Endothelial cell (in vitro differentiated cells): Measurements from ENCODE around the gene C1QTNF9. TPM values are rescaled to one million over a fixed set of nuclear protein-coding genes. Genes with fewer than 3 reads are reported as not detected.

Experiments used
- DNase-seq: peaks from one replicate; pipeline ENCODE4 v3.0.0; 2021; ENCODE audit warnings: low spot score
- H3K27ac Mint-ChIP-seq: one replicate; pipeline ENCODE4 v1.8.0; 2021; ENCODE audit warnings: mixed read lengths, inconsistent platforms; ENCODE audit not compliant: unreplicated experiment
- H3K27me3 Mint-ChIP-seq: one replicate; pipeline ENCODE4 v1.8.0; 2021; ENCODE audit warnings: mild to moderate bottlenecking, moderate library complexity, mixed read lengths, inconsistent platforms; ENCODE audit not compliant: unreplicated experiment
- H3K36me3 Mint-ChIP-seq: one replicate; pipeline ENCODE4 v1.8.0; 2021; ENCODE audit warnings: mild to moderate bottlenecking, low read depth, mixed read lengths, inconsistent platforms; ENCODE audit not compliant: unreplicated experiment
- H3K4me1 Mint-ChIP-seq: one replicate; pipeline ENCODE4 v1.8.0; 2021; ENCODE audit warnings: mild to moderate bottlenecking, mixed read lengths, inconsistent platforms; ENCODE audit not compliant: unreplicated experiment
- H3K4me3 Mint-ChIP-seq: one replicate; pipeline ENCODE4 v1.8.0; 2021; ENCODE audit warnings: mild to moderate bottlenecking, mixed read lengths, inconsistent platforms; ENCODE audit not compliant: unreplicated experiment
- H3K9me3 Mint-ChIP-seq: one replicate; pipeline ENCODE4 v1.8.0; 2021; ENCODE audit warnings: mixed read lengths, inconsistent platforms; ENCODE audit not compliant: unreplicated experiment
- total RNA-seq: library from RNA; stranded (reverse); fragmentation: NEBNext Ultra II Directional; extraction: Animal tissue kit (Norgen Biotek cat#: 25700); gene quantifications from one replicate; pipeline ENCODE4 v1.2.1, GENCODE V29; 2021; ENCODE audit not compliant: unreplicated experiment
- TF ChIP-seq, protein P1 (sequence below): fragments of 200-600 bp; sonication (generic); IDR thresholded peaks from one replicate; pipeline ENCODE4 v1.5.0; 2021; ENCODE audit warnings: antibody characterized with exemption; ENCODE audit not compliant: unreplicated experiment

The C1QTNF9 gene
- total RNA-seq, 1 donor from 2014 or later, result not detected

GRCh38 chr13:24299488-24300114 lies 9.8 kb upstream of the C1QTNF9 start:
- Mint-ChIP-seq H3K27me3 (peaks cover 7% of the 10 kb centered on the region), H3K36me3 (peaks cover 14% of the 10 kb centered on the region), H3K27ac (no peak overlapping the region), H3K4me3 (no peak overlapping the region), H3K4me1 (no peaks in the 10 kb centered on the region), H3K9me3 (no peaks in the 10 kb centered on the region)
- DNase-seq, result no peak
- TF ChIP-seq, protein P1, sequence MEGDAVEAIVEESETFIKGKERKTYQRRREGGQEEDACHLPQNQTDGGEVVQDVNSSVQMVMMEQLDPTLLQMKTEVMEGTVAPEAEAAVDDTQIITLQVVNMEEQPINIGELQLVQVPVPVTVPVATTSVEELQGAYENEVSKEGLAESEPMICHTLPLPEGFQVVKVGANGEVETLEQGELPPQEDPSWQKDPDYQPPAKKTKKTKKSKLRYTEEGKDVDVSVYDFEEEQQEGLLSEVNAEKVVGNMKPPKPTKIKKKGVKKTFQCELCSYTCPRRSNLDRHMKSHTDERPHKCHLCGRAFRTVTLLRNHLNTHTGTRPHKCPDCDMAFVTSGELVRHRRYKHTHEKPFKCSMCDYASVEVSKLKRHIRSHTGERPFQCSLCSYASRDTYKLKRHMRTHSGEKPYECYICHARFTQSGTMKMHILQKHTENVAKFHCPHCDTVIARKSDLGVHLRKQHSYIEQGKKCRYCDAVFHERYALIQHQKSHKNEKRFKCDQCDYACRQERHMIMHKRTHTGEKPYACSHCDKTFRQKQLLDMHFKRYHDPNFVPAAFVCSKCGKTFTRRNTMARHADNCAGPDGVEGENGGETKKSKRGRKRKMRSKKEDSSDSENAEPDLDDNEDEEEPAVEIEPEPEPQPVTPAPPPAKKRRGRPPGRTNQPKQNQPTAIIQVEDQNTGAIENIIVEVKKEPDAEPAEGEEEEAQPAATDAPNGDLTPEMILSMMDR, result no peak

DNA sequence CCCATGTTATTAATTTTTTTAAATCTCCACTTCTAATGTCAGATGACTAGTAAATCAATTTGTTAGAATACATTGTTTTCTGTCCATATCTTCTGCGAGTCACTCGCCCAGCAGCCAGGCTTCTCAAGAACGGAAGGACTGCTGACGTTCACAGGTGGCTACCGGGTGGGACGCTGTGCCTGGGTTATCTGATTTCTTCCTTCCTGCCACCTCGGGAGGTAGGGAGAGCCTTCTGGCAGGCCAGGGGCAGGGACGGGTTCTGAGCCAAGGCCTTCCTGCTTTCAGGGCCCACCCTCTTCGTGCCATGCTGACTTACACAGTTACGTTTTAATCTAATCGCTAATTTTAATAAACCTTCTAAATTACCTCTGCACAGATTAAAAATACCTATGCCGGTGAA lies 7.9 kb upstream of the C1QTNF9 start:
- Mint-ChIP-seq H3K4me3 (no peak overlapping the region), H3K4me1 (peaks cover 7% of the 10 kb centered on the region), H3K27me3 (peaks cover 7% of the 10 kb centered on the region), H3K27ac (no peak overlapping the region), H3K9me3 (no peaks in the 10 kb centered on the region), H3K36me3 (peaks cover 9% of the 10 kb centered on the region)
- TF ChIP-seq, protein P1, result no peak
- DNase-seq, result no peak

- Mint-ChIP-seq H3K4me1 (peaks cover 7% of the 10 kb centered on the region), H3K9me3 (no peaks in the 10 kb centered on the region), H3K27ac (no peak overlapping the region), H3K36me3 (peaks cover 6% of the 10 kb centered on the region), H3K4me3 (no peak overlapping the region), H3K27me3 (peaks cover 7% of the 10 kb centered on the region)
- TF ChIP-seq, protein P1, result no peak
- DNase-seq, result no peak
Observed at GRCh38 chr13:24301911-24302310, 7.5 kb upstream of the C1QTNF9 start.

GRCh38 chr13:24304620-24305019 lies 4.8 kb upstream of the C1QTNF9 start:
- DNase-seq, result no peak
- H3K4me1 Mint-ChIP-seq, result peaks cover 11% of the 10 kb centered on the region
- no peak overlapping the region for H3K27ac Mint-ChIP-seq
- TF ChIP-seq, protein P1, result no peak
- H3K4me3 Mint-ChIP-seq, result no peak overlapping the region
- peaks cover 3% of the 10 kb centered on the region for H3K27me3 Mint-ChIP-seq
- no peaks in the 10 kb centered on the region for H3K9me3 Mint-ChIP-seq
- H3K36me3 Mint-ChIP-seq, result peaks cover 6% of the 10 kb centered on the region

GRCh38 chr13:24306632-24307031 lies 2.7 kb upstream of the C1QTNF9 start:
- Mint-ChIP-seq H3K27me3 (peaks cover 1% of the 10 kb centered on the region), H3K4me1 (peaks cover 11% of the 10 kb centered on the region), H3K9me3 (no peaks in the 10 kb centered on the region), H3K36me3 (no peaks in the 10 kb centered on the region), H3K4me3 (no peak overlapping the region), H3K27ac (no peak overlapping the region)
- TF ChIP-seq, protein P1, result no peak
- no peak for DNase-seq
